ENCODE results near the gene ST3GAL4. TPM values are rescaled to one million over a fixed set of nuclear protein-coding genes. Genes with fewer than 3 reads are reported as not detected.

Gene ST3GAL4
- total and polyA plus RNA-seq, 2 of the 8 experiments (the other 6 are each of a cell fraction or from before 2014, with no cell fraction given) = 15.6 to 20.0 TPM

GRCh38 chr11:126332221-126332711 lies 23.2 kb upstream of the ST3GAL4 start:
- no peak for FAIRE-seq
- no peak overlapping the region for H2BK20ac ChIP-seq (ENCODE audit: low read length)
- CTCF ChIA-PET (ENCODE audit: partially characterized antibody) = no interaction called here
- TF ChIP-seq YY1 (IDR thresholded peaks at IDR 0.05; ENCODE audit: low read depth, low read length) = no peak
- TF ChIP-seq NRF1 (IDR thresholded peaks at IDR 0.05; ENCODE audit: low read depth, low read length) = no peak
- no peak for TF ChIP-seq KDM1A (IDR thresholded peaks at IDR 0.05; ENCODE audit: borderline replicate concordance, low read length)
- TF ChIP-seq JUND (IDR thresholded peaks at IDR 0.05; ENCODE audit: low read length) = no peak
- no peak for TF ChIP-seq RBBP5 (IDR thresholded peaks at IDR 0.05; ENCODE audit: borderline replicate concordance, low read depth, low read length)
- no peak for TF ChIP-seq TBP (IDR thresholded peaks at IDR 0.05; ENCODE audit: low read depth, low read length)
- no peak for TF ChIP-seq TEAD4 (IDR thresholded peaks at IDR 0.05; ENCODE audit: low read depth, low read length)
- TF ChIP-seq SAP30 (IDR thresholded peaks at IDR 0.05; ENCODE audit: insufficient read depth, insufficient replicate concordance, low read length) = no peak
- TF ChIP-seq POU5F1 (IDR thresholded peaks at IDR 0.05; ENCODE audit: low read depth, low read length) = no peak
- no peak for TF ChIP-seq CBX8 (IDR thresholded peaks at IDR 0.05; ENCODE audit: borderline replicate concordance, low read depth, low read length)
- TF ChIP-seq GTF2F1 (IDR thresholded peaks at IDR 0.05; ENCODE audit: borderline replicate concordance, low read depth, low read length) = no peak
- TF ChIP-seq SRF (IDR thresholded peaks at IDR 0.05; ENCODE audit: low read depth, low read length) = no peak
- no peak for TF ChIP-seq CHD1 (IDR thresholded peaks at IDR 0.05; ENCODE audit: low read depth, low read length)
- no peak for TF ChIP-seq SP1 (IDR thresholded peaks at IDR 0.05; ENCODE audit: low read depth, low read length)

More at GRCh38 chr11:126332221-126332711, 23.2 kb upstream of the ST3GAL4 start:
- no peak overlapping the region for H2BK5ac ChIP-seq (ENCODE audit: low read depth, low read length)
- no peak overlapping the region for H2AFZ ChIP-seq (ENCODE audit: low read length)
- peaks cover 0 to 4% of the 10 kb centered on the region in 2 experiments for H4K20me1 ChIP-seq (replicated peaks in 1 of 2; ENCODE audit: control insufficient read depth in 1 of 2, insufficient read depth in 2 of 2, low read length in 2 of 2)
- no peaks in the 10 kb centered on the region for H3K27me3 ChIP-seq (replicated peaks in 1 of 4; ENCODE audit: control insufficient read depth in 3 of 4, extremely low read depth in 1 of 4, insufficient read depth in 3 of 4, low read length in 3 of 4)
- H4K5ac ChIP-seq (ENCODE audit: insufficient read length, low read depth, low read length) = no peak overlapping the region
- no peak overlapping the region for H3K23ac ChIP-seq (ENCODE audit: insufficient read length)
- no peak overlapping the region for H2AK5ac ChIP-seq (ENCODE audit: low read depth, low read length)
- POLR2A ChIA-PET (ENCODE audit: partially characterized antibody) = interaction anchor here (1.4 kb wide), 1 partner anchor 10 kb away, joined by 5 read pairs; no protein-coding TSS in a partner anchor
- H3K79me2 ChIP-seq (ENCODE audit: control insufficient read depth in 1 of 2, insufficient read depth in 2 of 2, low read length in 2 of 2) = no peaks in the 10 kb centered on the region
- no peak overlapping the region for H4K8ac ChIP-seq (ENCODE audit: extremely low read depth, insufficient read depth, low read length)
- H2BK120ac ChIP-seq (replicated peaks; ENCODE audit: low read depth, low read length) = no peak overlapping the region
- no peak overlapping the region for H2BK12ac ChIP-seq (ENCODE audit: low read depth, low read length)
- H3K4me3 ChIP-seq (ENCODE audit: extremely low read depth in 1 of 4, insufficient read depth in 2 of 4, low read depth in 3 of 4, low read length in 4 of 4) = no peak overlapping the region
- H3K79me1 ChIP-seq (ENCODE audit: low read depth, low read length) = peaks cover 2% of the 10 kb centered on the region; the same call in 1 of the 2 replicates
- H3K9ac ChIP-seq (replicated peaks in 1 of 4; ENCODE audit: extremely low read depth in 1 of 4, low read depth in 3 of 4, low read length in 3 of 4) = no peak overlapping the region
- H3K9me3 ChIP-seq (ENCODE audit: insufficient read depth in 2 of 2, low read depth in 1 of 2, low read length in 1 of 2) = no peaks in the 10 kb centered on the region
- no peak overlapping the region for H2BK15ac ChIP-seq (ENCODE audit: low read length)
- 86% methylated on average over 4 of the region's 5 CpGs; no CpG with 5 or more reads in 1 of the 2 experiments for WGBS, 2 experiments (ENCODE audit: extremely low coverage in 1 of 2, insufficient coverage in 1 of 2, insufficient read length in 1 of 2, insufficient replicate concordance in 2 of 2, low coverage in 1 of 2, low lambda C conversion rate in 2 of 2, missing lambda C conversion rate in 1 of 2)
- H3K14ac ChIP-seq (ENCODE audit: insufficient read length) = no peak overlapping the region
- H3K36me3 ChIP-seq (ENCODE audit: control insufficient read depth in 2 of 4, insufficient read depth in 4 of 4, low read length in 3 of 4) = peaks cover 0 to 4% (median under 1%) of the 10 kb centered on the region in 4 experiments; a peak in 4 of 8 replicates
- no peak overlapping the region for H4K91ac ChIP-seq (replicated peaks; ENCODE audit: insufficient read length, low read length)
- peaks cover 0 to 8% (median 4%) of the 10 kb centered on the region in 4 experiments; a peak in 3 of 7 replicates for H3K4me1 ChIP-seq (replicated peaks in 1 of 4; ENCODE audit: control insufficient read depth in 3 of 4, insufficient read depth in 4 of 4, low read length in 3 of 4)
- DNase-seq (ENCODE audit: low read depth in 1 of 2, low spot score in 2 of 2) = no peak
- no peak overlapping the region for H3K56ac ChIP-seq (replicated peaks; ENCODE audit: insufficient read length, low read depth, low read length)
- H3K27ac ChIP-seq (ENCODE audit: low read depth, low read length) = no peak overlapping the region
- no peaks in the 10 kb centered on the region for H3K23me2 ChIP-seq (ENCODE audit: low read depth, low read length)
- H3K18ac ChIP-seq (ENCODE audit: extremely low read depth, low read length) = no peak overlapping the region
- no peak overlapping the region for H3K4ac ChIP-seq (replicated peaks; ENCODE audit: insufficient read length, low read depth, low read length)
- H3K4me2 ChIP-seq (ENCODE audit: insufficient read depth in 1 of 2, low read depth in 2 of 2, low read length in 2 of 2) = no peak overlapping the region
